GM23338 (cell line): ENCODE results near the gene FTCDNL1. TPM values are rescaled to one million over a fixed set of nuclear protein-coding genes. Genes with fewer than 3 reads are reported as not detected.

ENCODE experiments used
- ATAC-seq: fragments of 200-7000 bp; cut with Tn5 transposase; 3 replicates; pipeline ENCODE4 v1.9.1; 2020
- DNase-seq: peaks from one replicate; pipeline ENCODE4 v3.0.0-alpha.2; 2015; ENCODE audit warnings: low spot score
- H2AFZ ChIP-seq: fragments of 200-600 bp; sonication (generic); 2 replicates; pipeline ENCODE4 v1.8.0; 2016; ENCODE audit warnings: antibody characterized with exemption, mild to moderate bottlenecking, moderate library complexity
- H3F3A ChIP-seq: fragments of 200-600 bp; sonication (generic); replicated peaks from 2 replicates; pipeline ENCODE4 v1.8.0; 2017; ENCODE audit warnings: antibody characterized with exemption, mixed run types, low read depth
- H3K27ac ChIP-seq: fragments of 200-600 bp; sonication (generic); 2 replicates; pipeline ENCODE4 v1.6.1; 2016; ENCODE audit warnings: low read depth
- H3K27me3 ChIP-seq: fragments of 200-600 bp; sonication (generic); 2 replicates; pipeline ENCODE4 v1.8.0; 2016; ENCODE audit warnings: mild to moderate bottlenecking, mixed run types, moderate library complexity; ENCODE audit not compliant: insufficient read depth
- H3K36me3 ChIP-seq: fragments of 200-600 bp; sonication (generic); 2 replicates; pipeline ENCODE4 v1.8.0; 2016; ENCODE audit warnings: mild to moderate bottlenecking; ENCODE audit not compliant: insufficient read depth
- H3K4me1 ChIP-seq: fragments of 200-600 bp; sonication (generic); 2 replicates; pipeline ENCODE4 v1.8.0; 2016; ENCODE audit warnings: mild to moderate bottlenecking, moderate library complexity; ENCODE audit not compliant: insufficient read depth
- H3K4me2 ChIP-seq: fragments of 200-600 bp; sonication (generic); 2 replicates; pipeline ENCODE4 v1.7.1; 2017; ENCODE audit warnings: mixed run types
- H3K4me3 ChIP-seq: fragments of 200-600 bp; sonication (generic); 2 replicates; pipeline ENCODE4 v1.6.1; 2016; ENCODE audit warnings: mixed run types
- H3K79me2 ChIP-seq: fragments of 200-600 bp; sonication (generic); replicated peaks from 2 replicates; pipeline ENCODE4 v1.8.0; 2017; ENCODE audit warnings: mild to moderate bottlenecking; ENCODE audit not compliant: insufficient read depth
- H3K9me2 ChIP-seq: fragments of 200-600 bp; sonication (generic); 2 replicates; pipeline ENCODE4 v1.8.0; 2017; ENCODE audit not compliant: insufficient read depth
- H4K20me1 ChIP-seq: fragments of 200-600 bp; sonication (generic); replicated peaks from 2 replicates; pipeline ENCODE4 v1.8.0; 2017; ENCODE audit warnings: mild to moderate bottlenecking; ENCODE audit not compliant: insufficient read depth
- H3K27ac Mint-ChIP-seq: 2 replicates; pipeline ENCODE4 v1.8.0; 2020; ENCODE audit warnings: inconsistent platforms, mild to moderate bottlenecking, moderate library complexity, mixed read lengths
- H3K27me3 Mint-ChIP-seq: 3 replicates; pipeline ENCODE4 v1.8.0; 2022; ENCODE audit warnings: low read depth, mild to moderate bottlenecking, moderate library complexity, mixed read lengths, inconsistent platforms; ENCODE audit not compliant: insufficient read depth, poor library complexity
- H3K36me3 Mint-ChIP-seq: 3 replicates; pipeline ENCODE4 v1.8.0; 2021; ENCODE audit warnings: low read depth, mild to moderate bottlenecking, inconsistent platforms, moderate library complexity, mixed read lengths
- H3K4me1 Mint-ChIP-seq: 3 replicates; pipeline ENCODE4 v1.8.0; 2020; ENCODE audit warnings: mild to moderate bottlenecking, inconsistent platforms, mixed read lengths
- H3K4me3 Mint-ChIP-seq: 3 replicates; pipeline ENCODE4 v1.8.0; 2021; ENCODE audit warnings: moderate library complexity, mild to moderate bottlenecking, inconsistent platforms, mixed read lengths
- H3K9me3 Mint-ChIP-seq: 3 replicates; pipeline ENCODE4 v1.8.0; 2020; ENCODE audit warnings: moderate library complexity, mild to moderate bottlenecking, inconsistent platforms, mixed read lengths
- CREB1 ChIP-seq: fragments of 250-450 bp; sonication (Bioruptor Pico); IDR thresholded peaks from 2 replicates; pipeline ENCODE4 v1.5.0; 2020; ENCODE audit warnings: low read depth, mild to moderate bottlenecking, moderate library complexity
- EZH2phosphoT487 ChIP-seq: fragments of 200-600 bp; sonication (generic); IDR thresholded peaks from one replicate; pipeline ENCODE4 v1.8.1; 2018; ENCODE audit warnings: antibody characterized with exemption; ENCODE audit not compliant: unreplicated experiment
- JUNB ChIP-seq: IDR thresholded peaks from one replicate; pipeline ENCODE4 v1.6.1; 2016; ENCODE audit warnings: antibody characterized with exemption; ENCODE audit not compliant: unreplicated experiment
- POLR2AphosphoS5 ChIP-seq: IDR thresholded peaks from 2 replicates; pipeline ENCODE4 v1.6.1; 2016; ENCODE audit warnings: antibody characterized with exemption, low read depth
- STAT1 ChIP-seq: IDR thresholded peaks from one replicate; pipeline ENCODE4 v1.6.1; 2016; ENCODE audit warnings: antibody characterized with exemption; ENCODE audit not compliant: unreplicated experiment
- ZNF331 ChIP-seq: fragments of 250-450 bp; sonication (Bioruptor Pico); IDR thresholded peaks from 2 replicates; pipeline ENCODE4 v1.5.0; 2020; ENCODE audit warnings: low read depth, mild to moderate bottlenecking, moderate library complexity
- polyA plus RNA-seq: library from polyadenylated mRNA; unstranded; fragments of >200 nt; fragmentation: Nextera tagmentation; extraction: Ambion mirVana; gene quantifications from 2 replicates; pipeline ENCODE4 v1.2.1, GENCODE V29; 2016
- total RNA-seq: library from RNA; depleted of rRNA; stranded (reverse); fragments of >200 nt; shearing (Covaris generic); gene quantifications from 2 replicates; pipeline ENCODE4 v1.2.3, GENCODE V29; 2014
- TF ChIP-seq, protein P1 (sequence below): IDR thresholded peaks from one replicate; pipeline ENCODE4 v1.6.1; 2018; ENCODE audit warnings: antibody characterized with exemption; ENCODE audit not compliant: unreplicated experiment
- TF ChIP-seq, protein P2 (sequence below): IDR thresholded peaks from 2 replicates; pipeline ENCODE4 v1.6.1; 2016; ENCODE audit warnings: antibody characterized with exemption
- TF ChIP-seq, protein P3 (sequence below): fragments of 250-450 bp; sonication (Bioruptor Pico); IDR thresholded peaks from 2 replicates; pipeline ENCODE4 v1.5.0; 2020; ENCODE audit warnings: mild to moderate bottlenecking, moderate library complexity
- TF ChIP-seq, protein P4 (sequence below), 2 experiments: fragments of 200-600 bp in 1 of 2; sonication (generic) in 1 of 2; conservative IDR thresholded peaks; 2 replicates each; pipeline versions ENCODE4 v1.5.1 to v1.6.1; 2016 to 2017; ENCODE audit warnings: antibody characterized with exemption in 2 of 2, low read depth in 2 of 2, mild to moderate bottlenecking in 2 of 2, moderate library complexity in 1 of 2

FTCDNL1 gene
- total and polyA plus RNA-seq, 2 experiments from 2014 or later = 1.7 to 2.0 TPM

DNA sequence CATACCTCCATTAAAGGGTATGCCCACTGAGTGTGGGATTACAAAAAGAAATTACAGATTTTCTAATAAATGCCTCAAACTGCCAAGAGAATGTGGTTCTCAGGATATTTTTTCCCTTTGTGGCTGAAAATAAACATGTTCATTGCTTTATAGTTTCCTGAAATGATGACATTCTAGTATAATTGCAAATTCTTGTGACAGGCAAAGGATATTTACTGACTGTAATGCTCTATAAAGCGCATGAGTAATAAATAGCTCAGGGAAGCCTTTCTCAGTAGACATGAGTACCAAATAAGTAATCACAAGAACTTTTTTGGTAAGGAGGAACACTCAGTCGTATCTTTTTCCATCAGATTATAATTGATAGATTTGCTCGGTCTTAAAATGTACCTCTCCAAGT is 72.3 kb downstream of the FTCDNL1 start (continued):
- TF ChIP-seq, protein P1, sequence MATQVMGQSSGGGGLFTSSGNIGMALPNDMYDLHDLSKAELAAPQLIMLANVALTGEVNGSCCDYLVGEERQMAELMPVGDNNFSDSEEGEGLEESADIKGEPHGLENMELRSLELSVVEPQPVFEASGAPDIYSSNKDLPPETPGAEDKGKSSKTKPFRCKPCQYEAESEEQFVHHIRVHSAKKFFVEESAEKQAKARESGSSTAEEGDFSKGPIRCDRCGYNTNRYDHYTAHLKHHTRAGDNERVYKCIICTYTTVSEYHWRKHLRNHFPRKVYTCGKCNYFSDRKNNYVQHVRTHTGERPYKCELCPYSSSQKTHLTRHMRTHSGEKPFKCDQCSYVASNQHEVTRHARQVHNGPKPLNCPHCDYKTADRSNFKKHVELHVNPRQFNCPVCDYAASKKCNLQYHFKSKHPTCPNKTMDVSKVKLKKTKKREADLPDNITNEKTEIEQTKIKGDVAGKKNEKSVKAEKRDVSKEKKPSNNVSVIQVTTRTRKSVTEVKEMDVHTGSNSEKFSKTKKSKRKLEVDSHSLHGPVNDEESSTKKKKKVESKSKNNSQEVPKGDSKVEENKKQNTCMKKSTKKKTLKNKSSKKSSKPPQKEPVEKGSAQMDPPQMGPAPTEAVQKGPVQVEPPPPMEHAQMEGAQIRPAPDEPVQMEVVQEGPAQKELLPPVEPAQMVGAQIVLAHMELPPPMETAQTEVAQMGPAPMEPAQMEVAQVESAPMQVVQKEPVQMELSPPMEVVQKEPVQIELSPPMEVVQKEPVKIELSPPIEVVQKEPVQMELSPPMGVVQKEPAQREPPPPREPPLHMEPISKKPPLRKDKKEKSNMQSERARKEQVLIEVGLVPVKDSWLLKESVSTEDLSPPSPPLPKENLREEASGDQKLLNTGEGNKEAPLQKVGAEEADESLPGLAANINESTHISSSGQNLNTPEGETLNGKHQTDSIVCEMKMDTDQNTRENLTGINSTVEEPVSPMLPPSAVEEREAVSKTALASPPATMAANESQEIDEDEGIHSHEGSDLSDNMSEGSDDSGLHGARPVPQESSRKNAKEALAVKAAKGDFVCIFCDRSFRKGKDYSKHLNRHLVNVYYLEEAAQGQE = no peak
- TF ChIP-seq, protein P2, sequence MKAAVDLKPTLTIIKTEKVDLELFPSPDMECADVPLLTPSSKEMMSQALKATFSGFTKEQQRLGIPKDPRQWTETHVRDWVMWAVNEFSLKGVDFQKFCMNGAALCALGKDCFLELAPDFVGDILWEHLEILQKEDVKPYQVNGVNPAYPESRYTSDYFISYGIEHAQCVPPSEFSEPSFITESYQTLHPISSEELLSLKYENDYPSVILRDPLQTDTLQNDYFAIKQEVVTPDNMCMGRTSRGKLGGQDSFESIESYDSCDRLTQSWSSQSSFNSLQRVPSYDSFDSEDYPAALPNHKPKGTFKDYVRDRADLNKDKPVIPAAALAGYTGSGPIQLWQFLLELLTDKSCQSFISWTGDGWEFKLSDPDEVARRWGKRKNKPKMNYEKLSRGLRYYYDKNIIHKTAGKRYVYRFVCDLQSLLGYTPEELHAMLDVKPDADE = no peak
- TF ChIP-seq STAT1 (no peak), ZNF331 (CRISPR knock-in tag) (no peak), JUNB (no peak), EZH2phosphoT487 (no peak)

DNA sequence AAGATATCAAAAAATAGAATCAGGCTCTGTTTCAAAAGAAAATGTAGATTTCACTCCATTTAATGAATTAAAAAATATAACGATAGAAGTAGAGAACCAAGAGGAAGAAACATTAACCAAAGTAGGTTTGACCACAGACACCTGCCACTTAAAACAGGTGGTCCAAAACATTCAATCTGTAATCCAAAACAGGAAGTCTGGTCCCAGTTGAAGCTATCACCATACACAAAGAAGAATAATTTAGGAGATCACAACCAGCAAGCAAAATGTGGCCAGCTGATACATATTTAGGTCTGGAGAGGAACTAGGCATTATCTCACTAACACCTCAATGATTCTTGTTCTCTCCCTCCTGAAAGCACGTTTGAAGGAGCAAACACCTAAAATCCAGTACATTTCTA is 73.1 kb downstream of the FTCDNL1 start:
- H3K27ac Mint-ChIP-seq = no peak overlapping the region
- no peaks in the 10 kb centered on the region for H3K27me3 Mint-ChIP-seq
- Histone ChIP-seq H3K27me3 (no peaks in the 10 kb centered on the region), H3K4me3 (no peak overlapping the region), H3K4me1 (no peaks in the 10 kb centered on the region), H3K9me2 (peaks cover 16% of the 10 kb centered on the region), H3K36me3 (no peaks in the 10 kb centered on the region; the same call in 1 of the 2 replicates), H3K4me2 (no peak overlapping the region), H4K20me1 (no peaks in the 10 kb centered on the region), H3K27ac (no peak overlapping the region), H3F3A (no peaks in the 10 kb centered on the region), H2AFZ (no peak overlapping the region), H3K79me2 (no peaks in the 10 kb centered on the region)
- no peak overlapping the region for H3K4me3 Mint-ChIP-seq
- ATAC-seq = no peak
- no peak for DNase-seq
- peaks cover 14% of the 10 kb centered on the region for H3K36me3 Mint-ChIP-seq
- H3K4me1 Mint-ChIP-seq = no peaks in the 10 kb centered on the region
- peaks cover 24% of the 10 kb centered on the region for H3K9me3 Mint-ChIP-seq
- no peak for TF ChIP-seq CREB1
- TF ChIP-seq, protein P3, sequence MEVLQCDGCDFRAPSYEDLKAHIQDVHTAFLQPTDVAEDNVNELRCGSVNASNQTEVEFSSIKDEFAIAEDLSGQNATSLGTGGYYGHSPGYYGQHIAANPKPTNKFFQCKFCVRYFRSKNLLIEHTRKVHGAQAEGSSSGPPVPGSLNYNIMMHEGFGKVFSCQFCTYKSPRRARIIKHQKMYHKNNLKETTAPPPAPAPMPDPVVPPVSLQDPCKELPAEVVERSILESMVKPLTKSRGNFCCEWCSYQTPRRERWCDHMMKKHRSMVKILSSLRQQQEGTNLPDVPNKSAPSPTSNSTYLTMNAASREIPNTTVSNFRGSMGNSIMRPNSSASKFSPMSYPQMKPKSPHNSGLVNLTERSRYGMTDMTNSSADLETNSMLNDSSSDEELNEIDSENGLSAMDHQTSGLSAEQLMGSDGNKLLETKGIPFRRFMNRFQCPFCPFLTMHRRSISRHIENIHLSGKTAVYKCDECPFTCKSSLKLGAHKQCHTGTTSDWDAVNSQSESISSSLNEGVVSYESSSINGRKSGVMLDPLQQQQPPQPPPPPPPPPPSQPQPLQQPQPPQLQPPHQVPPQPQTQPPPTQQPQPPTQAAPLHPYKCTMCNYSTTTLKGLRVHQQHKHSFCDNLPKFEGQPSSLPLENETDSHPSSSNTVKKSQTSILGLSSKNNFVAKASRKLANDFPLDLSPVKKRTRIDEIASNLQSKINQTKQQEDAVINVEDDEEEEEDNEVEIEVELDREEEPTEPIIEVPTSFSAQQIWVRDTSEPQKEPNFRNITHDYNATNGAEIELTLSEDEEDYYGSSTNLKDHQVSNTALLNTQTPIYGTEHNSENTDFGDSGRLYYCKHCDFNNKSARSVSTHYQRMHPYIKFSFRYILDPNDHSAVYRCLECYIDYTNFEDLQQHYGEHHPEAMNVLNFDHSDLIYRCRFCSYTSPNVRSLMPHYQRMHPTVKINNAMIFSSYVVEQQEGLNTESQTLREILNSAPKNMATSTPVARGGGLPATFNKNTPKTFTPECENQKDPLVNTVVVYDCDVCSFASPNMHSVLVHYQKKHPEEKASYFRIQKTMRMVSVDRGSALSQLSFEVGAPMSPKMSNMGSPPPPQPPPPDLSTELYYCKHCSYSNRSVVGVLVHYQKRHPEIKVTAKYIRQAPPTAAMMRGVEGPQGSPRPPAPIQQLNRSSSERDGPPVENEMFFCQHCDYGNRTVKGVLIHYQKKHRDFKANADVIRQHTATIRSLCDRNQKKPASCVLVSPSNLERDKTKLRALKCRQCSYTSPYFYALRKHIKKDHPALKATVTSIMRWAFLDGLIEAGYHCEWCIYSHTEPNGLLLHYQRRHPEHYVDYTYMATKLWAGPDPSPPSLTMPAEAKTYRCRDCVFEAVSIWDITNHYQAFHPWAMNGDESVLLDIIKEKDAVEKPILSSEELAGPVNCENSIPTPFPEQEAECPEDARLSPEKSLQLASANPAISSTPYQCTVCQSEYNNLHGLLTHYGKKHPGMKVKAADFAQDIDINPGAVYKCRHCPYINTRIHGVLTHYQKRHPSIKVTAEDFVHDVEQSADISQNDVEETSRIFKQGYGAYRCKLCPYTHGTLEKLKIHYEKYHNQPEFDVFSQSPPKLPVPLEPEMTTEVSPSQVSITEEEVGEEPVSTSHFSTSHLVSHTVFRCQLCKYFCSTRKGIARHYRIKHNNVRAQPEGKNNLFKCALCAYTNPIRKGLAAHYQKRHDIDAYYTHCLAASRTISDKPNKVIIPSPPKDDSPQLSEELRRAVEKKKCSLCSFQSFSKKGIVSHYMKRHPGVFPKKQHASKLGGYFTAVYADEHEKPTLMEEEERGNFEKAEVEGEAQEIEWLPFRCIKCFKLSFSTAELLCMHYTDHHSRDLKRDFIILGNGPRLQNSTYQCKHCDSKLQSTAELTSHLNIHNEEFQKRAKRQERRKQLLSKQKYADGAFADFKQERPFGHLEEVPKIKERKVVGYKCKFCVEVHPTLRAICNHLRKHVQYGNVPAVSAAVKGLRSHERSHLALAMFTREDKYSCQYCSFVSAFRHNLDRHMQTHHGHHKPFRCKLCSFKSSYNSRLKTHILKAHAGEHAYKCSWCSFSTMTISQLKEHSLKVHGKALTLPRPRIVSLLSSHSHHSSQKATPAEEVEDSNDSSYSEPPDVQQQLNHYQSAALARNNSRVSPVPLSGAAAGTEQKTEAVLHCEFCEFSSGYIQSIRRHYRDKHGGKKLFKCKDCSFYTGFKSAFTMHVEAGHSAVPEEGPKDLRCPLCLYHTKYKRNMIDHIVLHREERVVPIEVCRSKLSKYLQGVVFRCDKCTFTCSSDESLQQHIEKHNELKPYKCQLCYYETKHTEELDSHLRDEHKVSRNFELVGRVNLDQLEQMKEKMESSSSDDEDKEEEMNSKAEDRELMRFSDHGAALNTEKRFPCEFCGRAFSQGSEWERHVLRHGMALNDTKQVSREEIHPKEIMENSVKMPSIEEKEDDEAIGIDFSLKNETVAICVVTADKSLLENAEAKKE (CRISPR knock-in tag) = no peak
- TF ChIP-seq, protein P4, sequence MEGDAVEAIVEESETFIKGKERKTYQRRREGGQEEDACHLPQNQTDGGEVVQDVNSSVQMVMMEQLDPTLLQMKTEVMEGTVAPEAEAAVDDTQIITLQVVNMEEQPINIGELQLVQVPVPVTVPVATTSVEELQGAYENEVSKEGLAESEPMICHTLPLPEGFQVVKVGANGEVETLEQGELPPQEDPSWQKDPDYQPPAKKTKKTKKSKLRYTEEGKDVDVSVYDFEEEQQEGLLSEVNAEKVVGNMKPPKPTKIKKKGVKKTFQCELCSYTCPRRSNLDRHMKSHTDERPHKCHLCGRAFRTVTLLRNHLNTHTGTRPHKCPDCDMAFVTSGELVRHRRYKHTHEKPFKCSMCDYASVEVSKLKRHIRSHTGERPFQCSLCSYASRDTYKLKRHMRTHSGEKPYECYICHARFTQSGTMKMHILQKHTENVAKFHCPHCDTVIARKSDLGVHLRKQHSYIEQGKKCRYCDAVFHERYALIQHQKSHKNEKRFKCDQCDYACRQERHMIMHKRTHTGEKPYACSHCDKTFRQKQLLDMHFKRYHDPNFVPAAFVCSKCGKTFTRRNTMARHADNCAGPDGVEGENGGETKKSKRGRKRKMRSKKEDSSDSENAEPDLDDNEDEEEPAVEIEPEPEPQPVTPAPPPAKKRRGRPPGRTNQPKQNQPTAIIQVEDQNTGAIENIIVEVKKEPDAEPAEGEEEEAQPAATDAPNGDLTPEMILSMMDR (conservative IDR thresholded peaks at IDR 0.05; ENCODE audit: low read depth in 2 of 2) = no peak
- no peak for TF ChIP-seq ZNF331 (CRISPR knock-in tag)
- no peak for TF ChIP-seq EZH2phosphoT487
- no peak for TF ChIP-seq POLR2AphosphoS5
